Activated T-cell treated with anti-CD3 and anti-CD28 coated beads, Interleukin-2, amount 50 U/mL, for 4 hours (primary cell): ENCODE results near the gene EVI5. TPM values are rescaled to one million over a fixed set of nuclear protein-coding genes. Genes with fewer than 3 reads are reported as not detected.
"Not testable (repeated sequence)": the region's sequence is repeated elsewhere in the genome, so short reads cannot be mapped to it uniquely, and the experiment has no call there.

Experiments used
- ATAC-seq, 2 donors: fragments of 200-7000 bp; cut with Tn5 transposase; one replicate each; pipeline ENCODE4 v1.10.0; 2021
- DNase-seq: peaks from one replicate; pipeline ENCODE4 v3.0.0-alpha.2; 2020
- H3K27me3 Mint-ChIP-seq: one replicate; pipeline ENCODE4 v1.8.0; 2021; ENCODE audit warnings: low read depth, mixed read lengths
- H3K36me3 Mint-ChIP-seq: one replicate; pipeline ENCODE4 v1.8.0; 2022; ENCODE audit warnings: mixed read lengths; ENCODE audit not compliant: insufficient read depth
- H3K4me1 Mint-ChIP-seq: one replicate; pipeline ENCODE4 v1.8.0; 2021; ENCODE audit warnings: low read depth, mixed read lengths
- H3K4me3 Mint-ChIP-seq: one replicate; pipeline ENCODE4 v1.8.0; 2021; ENCODE audit warnings: mild to moderate bottlenecking, moderate library complexity, mixed read lengths
- H3K9me3 Mint-ChIP-seq: one replicate; pipeline ENCODE4 v1.8.0; 2021; ENCODE audit warnings: mixed read lengths
- total RNA-seq, 3 donors: library from RNA; stranded (reverse); gene quantifications; one replicate each; pipeline ENCODE4 v1.2.1, GENCODE V29; 2021

The EVI5 gene
- total RNA-seq, 3 donors from 2014 or later = 28.7 to 32.9 (median 29.8) TPM

GRCh38 chr1:92808381-92808780, 23.5 kb upstream of the EVI5 start:
- ATAC-seq = no peak
- no peaks in the 10 kb centered on the region for H3K9me3 Mint-ChIP-seq
- H3K27me3 Mint-ChIP-seq = peaks cover 5% of the 10 kb centered on the region

GRCh38 chr1:92805216-92805615, 20.3 kb upstream of the EVI5 start:
- Mint-ChIP-seq H3K36me3 (no peaks in the 10 kb centered on the region), H3K27me3 (peaks cover 5% of the 10 kb centered on the region), H3K4me1 (peaks cover 2% of the 10 kb centered on the region), H3K9me3 (no peaks in the 10 kb centered on the region), H3K4me3 (no peak overlapping the region)
- DNase-seq = no peak
- no peak for ATAC-seq

More at GRCh38 chr1:92808381-92808780, 23.5 kb upstream of the EVI5 start:
- Mint-ChIP-seq H3K36me3 (no peaks in the 10 kb centered on the region), H3K4me3 (no peak overlapping the region), H3K4me1 (peaks cover 2% of the 10 kb centered on the region)
- no peak for DNase-seq

- Mint-ChIP-seq H3K27me3 (peaks cover 5% of the 10 kb centered on the region), H3K9me3 (no peaks in the 10 kb centered on the region), H3K4me3 (no peak overlapping the region), H3K4me1 (peaks cover 2% of the 10 kb centered on the region), H3K36me3 (no peaks in the 10 kb centered on the region)
- DNase-seq (no peak), ATAC-seq (peak; percentile 43 to 63)
Measured at GRCh38 chr1:92804721-92805201, 19.9 kb upstream of the EVI5 start.

- peaks cover 2% of the 10 kb centered on the region for H3K4me1 Mint-ChIP-seq
- no peak for ATAC-seq
- no peak for DNase-seq
- H3K36me3 Mint-ChIP-seq = no peaks in the 10 kb centered on the region
- peaks cover 5% of the 10 kb centered on the region for H3K27me3 Mint-ChIP-seq
- no peak overlapping the region for H3K4me3 Mint-ChIP-seq
- H3K9me3 Mint-ChIP-seq = no peaks in the 10 kb centered on the region
Measured at GRCh38 chr1:92803140-92803887, 18.4 kb upstream of the EVI5 start.

GRCh38 chr1:92797961-92798360, 13.1 kb upstream of the EVI5 start:
- no peak overlapping the region for H3K4me3 Mint-ChIP-seq
- peaks cover 16% of the 10 kb centered on the region for H3K27me3 Mint-ChIP-seq
- no peak for ATAC-seq
- H3K4me1 Mint-ChIP-seq = no peaks in the 10 kb centered on the region
- no peaks in the 10 kb centered on the region for H3K36me3 Mint-ChIP-seq
- no peak for DNase-seq
- H3K9me3 Mint-ChIP-seq = no peaks in the 10 kb centered on the region

- Mint-ChIP-seq H3K4me3 (no peak overlapping the region), H3K36me3 (no peaks in the 10 kb centered on the region), H3K9me3 (no peaks in the 10 kb centered on the region), H3K4me1 (no peaks in the 10 kb centered on the region), H3K27me3 (peaks cover 19% of the 10 kb centered on the region)
- DNase-seq (no peak), ATAC-seq (no peak)
Measured at GRCh38 chr1:92797297-92797696, 12.4 kb upstream of the EVI5 start.

- ATAC-seq = no peak
Measured at GRCh38 chr1:92795166-92795565, 10.3 kb upstream of the EVI5 start.

GRCh38 chr1:92792340-92792782, 7.5 kb upstream of the EVI5 start:
- DNase-seq (no peak), ATAC-seq (no peak)
- Mint-ChIP-seq H3K4me3 (no peak overlapping the region), H3K36me3 (no peaks in the 10 kb centered on the region), H3K27me3 (peaks cover 31% of the 10 kb centered on the region), H3K4me1 (no peaks in the 10 kb centered on the region), H3K9me3 (no peaks in the 10 kb centered on the region)

More at GRCh38 chr1:92795166-92795565, 10.3 kb upstream of the EVI5 start:
- peaks cover 25% of the 10 kb centered on the region for H3K27me3 Mint-ChIP-seq
- DNase-seq = no peak
- H3K9me3 Mint-ChIP-seq = no peaks in the 10 kb centered on the region
- no peak overlapping the region for H3K4me3 Mint-ChIP-seq
- H3K4me1 Mint-ChIP-seq = no peaks in the 10 kb centered on the region
- H3K36me3 Mint-ChIP-seq = no peaks in the 10 kb centered on the region

GRCh38 chr1:92791487-92792066, 6.7 kb upstream of the EVI5 start:
- DNase-seq (no peak), ATAC-seq (no peak)
- H3K9me3 Mint-ChIP-seq = no peaks in the 10 kb centered on the region
- H3K4me3 Mint-ChIP-seq = no peak overlapping the region
- no peaks in the 10 kb centered on the region for H3K36me3 Mint-ChIP-seq
- H3K27me3 Mint-ChIP-seq = peaks cover 34% of the 10 kb centered on the region
- no peaks in the 10 kb centered on the region for H3K4me1 Mint-ChIP-seq

GRCh38 chr1:92790867-92791266, 6.0 kb upstream of the EVI5 start:
- no peak for DNase-seq
- no peaks in the 10 kb centered on the region for H3K4me1 Mint-ChIP-seq
- peak; percentile 32 to 40 for ATAC-seq
- no peaks in the 10 kb centered on the region for H3K36me3 Mint-ChIP-seq
- peaks cover 37% of the 10 kb centered on the region for H3K27me3 Mint-ChIP-seq
- H3K4me3 Mint-ChIP-seq = no peak overlapping the region
- no peaks in the 10 kb centered on the region for H3K9me3 Mint-ChIP-seq

- no peak for DNase-seq
- Mint-ChIP-seq H3K4me1 (peaks cover 3% of the 10 kb centered on the region), H3K9me3 (no peaks in the 10 kb centered on the region), H3K4me3 (no peak overlapping the region), H3K27me3 (peaks cover 40% of the 10 kb centered on the region), H3K36me3 (no peaks in the 10 kb centered on the region)
- no peak for ATAC-seq
Measured at GRCh38 chr1:92790081-92790480, 5.2 kb upstream of the EVI5 start.

GRCh38 chr1:92786111-92786901, 1.4 kb upstream of the EVI5 start:
- no peaks in the 10 kb centered on the region for H3K9me3 Mint-ChIP-seq
- H3K36me3 Mint-ChIP-seq = no peaks in the 10 kb centered on the region

GRCh38 chr1:92784021-92784638, 778 bp downstream of the EVI5 start:
- H3K4me1 Mint-ChIP-seq = peaks cover 12% of the 10 kb centered on the region
- DNase-seq (no peak), ATAC-seq (peak; percentile 15 to 29)
- peaks cover 45% of the 10 kb centered on the region for H3K27me3 Mint-ChIP-seq
- H3K9me3 Mint-ChIP-seq = no peaks in the 10 kb centered on the region
- H3K36me3 Mint-ChIP-seq = no peaks in the 10 kb centered on the region
- peak overlapping the region; percentile 76 for H3K4me3 Mint-ChIP-seq

More at GRCh38 chr1:92786111-92786901, 1.4 kb upstream of the EVI5 start:
- Mint-ChIP-seq H3K4me1 (peaks cover 12% of the 10 kb centered on the region), H3K4me3 (no peak overlapping the region), H3K27me3 (peaks cover 41% of the 10 kb centered on the region)
- DNase-seq (no peak), ATAC-seq (no peak)

- Mint-ChIP-seq H3K27me3 (peaks cover 48% of the 10 kb centered on the region), H3K4me3 (peak overlapping the region; percentile 76), H3K4me1 (peaks cover 12% of the 10 kb centered on the region)
- not testable (repeated sequence) for H3K9me3 Mint-ChIP-seq, H3K36me3 Mint-ChIP-seq, ATAC-seq, DNase-seq
Measured at GRCh38 chr1:92783550-92783949, 1.4 kb downstream of the EVI5 start.
